ENCODE results near the gene EIF4G2. TPM values are rescaled to one million over a fixed set of nuclear protein-coding genes. Genes with fewer than 3 reads are reported as not detected.

EIF4G2 gene
- total and polyA plus RNA-seq, 11 donors: 142 to 1,111 (median 796) TPM

DNA sequence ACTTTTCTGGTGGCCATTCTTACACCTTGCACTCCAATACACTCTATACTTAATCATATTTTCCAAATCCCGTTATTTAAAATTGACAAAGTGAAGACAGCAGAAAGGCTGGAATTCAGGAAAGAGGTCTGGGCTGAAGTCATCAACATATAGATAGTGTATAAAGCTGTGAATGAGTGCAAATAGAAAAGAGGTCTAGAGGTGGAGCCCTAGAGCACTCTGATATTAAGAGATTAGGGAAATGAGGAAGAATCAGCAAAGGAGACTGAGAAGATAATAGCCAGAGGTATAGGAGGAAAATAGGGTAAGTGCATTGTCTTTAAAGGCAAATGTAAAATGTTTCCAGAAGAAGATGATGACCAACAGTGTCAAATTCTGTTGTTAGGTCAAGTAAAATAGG is 49.8 kb downstream of the EIF4G2 start:
- no peak for TF ChIP-seq CTCF (IDR thresholded peaks at IDR 0.05)

GRCh38 chr11:10752486-10752885 is 56.2 kb downstream of the EIF4G2 start:
- no peak overlapping the region for H3K27ac ChIP-seq
- H3K9me3 ChIP-seq: no peaks in the 10 kb centered on the region
- ATAC-seq (no peak), DNase-seq (no peak)
- intact Hi-C loops (cut with DNase I): loop anchor here in 1 of 10 donors (5.0 kb wide), 1 partner anchor 55 kb away; the partner anchor contains the start of gene EIF4G2
- no peaks in the 10 kb centered on the region for H3K27me3 ChIP-seq
- peaks cover 0 to 50% (median 3%) of the 10 kb centered on the region in 9 donors for H3K36me3 ChIP-seq
- peaks cover 0 to 25% (median 14%) of the 10 kb centered on the region in 12 donors for H3K4me1 ChIP-seq
- 86 to 90% (median 88%) methylated on average over 7 of the region's 7 CpGs for WGBS, 4 donors
- H3K4me3 ChIP-seq: peak overlapping the region in 7 of 12 donors; percentile 80 to 96 (median 93)
- TF ChIP-seq POLR2A (IDR thresholded peaks at IDR 0.05) (no peak), CTCF (IDR thresholded peaks at IDR 0.05) (no peak)

More for the DNA sequence above, 49.8 kb downstream of the EIF4G2 start:
- DNase-seq (no peak), ATAC-seq (no peak)
- Histone ChIP-seq H3K27me3 (no peaks in the 10 kb centered on the region), H3K36me3 (peaks cover 0 to 100% (median 8%) of the 10 kb centered on the region in 9 donors), H3K4me3 (no peak overlapping the region), H3K4me1 (no peaks in the 10 kb centered on the region), H3K9me3 (no peaks in the 10 kb centered on the region), H3K27ac (no peak overlapping the region)
- intact Hi-C loops (cut with DNase I): no loop called here
- WGBS, 4 donors: 91 to 94% (median 93%) methylated on average over 1 of the region's 1 CpG

GRCh38 chr11:10752061-10752460 is 56.7 kb downstream of the EIF4G2 start:
- intact Hi-C loops (cut with DNase I): loop anchor here in 1 of 10 donors (5.0 kb wide), 1 partner anchor 55 kb away; the partner anchor contains the start of gene EIF4G2
- TF ChIP-seq CTCF (IDR thresholded peaks at IDR 0.05) (no peak), POLR2A (IDR thresholded peaks at IDR 0.05) (no peak)
- 38 to 50% (median 48%) methylated on average over 2 of the region's 2 CpGs for WGBS, 4 donors
- H3K4me1 ChIP-seq: peaks cover 0 to 25% (median 14%) of the 10 kb centered on the region in 12 donors
- no peaks in the 10 kb centered on the region for H3K9me3 ChIP-seq
- no peak for DNase-seq
- peak overlapping the region in 4 of 12 donors; percentile 89 to 97 (median 92) for H3K27ac ChIP-seq
- ATAC-seq: no peak
- H3K4me3 ChIP-seq: peak overlapping the region; percentile 61 to 98 (median 92)
- H3K36me3 ChIP-seq: peaks cover 0 to 46% (median 3%) of the 10 kb centered on the region in 9 donors
- H3K27me3 ChIP-seq: no peaks in the 10 kb centered on the region

GRCh38 chr11:10751581-10751940 is 57.2 kb downstream of the EIF4G2 start:
- 0 to 1% (median 1%) methylated on average over 14 of the region's 14 CpGs for WGBS, 4 donors
- ATAC-seq (peak in 3 of 4 donors; percentile 15 to 38 (median 28)), DNase-seq (no peak)
- intact Hi-C loops (cut with DNase I): loop anchor here in 1 of 10 donors (2.0 to 5.0 kb wide), 2 partner anchors 56 to 107 kb away; partner anchors contain the start of genes EIF4G2 and ZBED5
- Histone ChIP-seq H3K4me3 (peak overlapping the region; percentile 61 to 98 (median 92)), H3K36me3 (peaks cover 0 to 41% (median 3%) of the 10 kb centered on the region in 9 donors), H3K27me3 (no peaks in the 10 kb centered on the region), H3K9me3 (no peaks in the 10 kb centered on the region), H3K27ac (peak overlapping the region; percentile 87 to 98 (median 92)), H3K4me1 (peaks cover 0 to 25% (median 14%) of the 10 kb centered on the region in 12 donors)
- no peak for TF ChIP-seq POLR2A (IDR thresholded peaks at IDR 0.05)
- TF ChIP-seq CTCF (IDR thresholded peaks at IDR 0.05): no peak

All from heart left ventricle (tissue), 16 donors.